Measurements from ENCODE around the gene TNFRSF12A. TPM values are rescaled to one million over a fixed set of nuclear protein-coding genes. Genes with fewer than 3 reads are reported as not detected.

TNFRSF12A gene
- total and polyA plus RNA-seq, 2 of the 13 experiments (the other 11 are each of a cell fraction or from before 2014, with no cell fraction given): 61.9 to 66.0 TPM

- TF ChIP-seq BCL3 (CRISPR knock-in tag; IDR thresholded peaks at IDR 0.05) (peak; percentile 69), ZNF782 (CRISPR knock-in tag; IDR thresholded peaks at IDR 0.05; ENCODE audit: borderline replicate concordance) (no peak), AFF4 (CRISPR knock-in tag; IDR thresholded peaks at IDR 0.05) (no peak), PAXIP1 (CRISPR knock-in tag; conservative IDR thresholded peaks at IDR 0.05) (peak; percentile 90), ZNF788 (CRISPR knock-in tag; IDR thresholded peaks at IDR 0.05; ENCODE audit: borderline replicate concordance) (peak; percentile 64; the same call in 1 of the 2 replicates), PAWR (CRISPR knock-in tag; IDR thresholded peaks at IDR 0.05; ENCODE audit: borderline replicate concordance) (no peak), LRRFIP1 (CRISPR knock-in tag; conservative IDR thresholded peaks at IDR 0.05) (no peak), DRAP1 (CRISPR knock-in tag; IDR thresholded peaks at IDR 0.05) (peak; percentile 93), ISX (CRISPR knock-in tag; conservative IDR thresholded peaks at IDR 0.05) (0 out of 2 replicates have a peak, but pooled peaks have one; percentile 58), MYPOP (CRISPR knock-in tag; IDR thresholded peaks at IDR 0.05) (0 out of 2 replicates have a peak, but pooled peaks have one; percentile 10), MIER3 (CRISPR knock-in tag; IDR thresholded peaks at IDR 0.05; ENCODE audit: borderline replicate concordance) (peak; percentile 63; the same call in 1 of the 2 replicates), ZNF558 (CRISPR knock-in tag; IDR thresholded peaks at IDR 0.05; ENCODE audit: borderline replicate concordance) (0 out of 2 replicates have a peak, but pooled peaks have one; percentile 39), NCOA1 (CRISPR knock-in tag; IDR thresholded peaks at IDR 0.05) (peak; percentile 65; the same call in 1 of the 2 replicates), HNRNPH1 (optimal IDR thresholded peaks at IDR 0.05; ENCODE audit: low read depth, low read length) (no peak), CBX5 (CRISPR knock-in tag; IDR thresholded peaks at IDR 0.05; ENCODE audit: borderline replicate concordance) (peak; percentile 58; the same call in 1 of the 2 replicates)
Measured at GRCh38 chr16:3065069-3065741, 45.0 kb downstream of the TNFRSF12A start, which contains the start of gene IL32 (continued).

All from HepG2 (cell line).